Kidney (tissue), 14 donors: ENCODE data around the gene COL4A2. TPM values are rescaled to one million over a fixed set of nuclear protein-coding genes. Genes with fewer than 3 reads are reported as not detected.

Experiments used
- DNase-seq, 5 donors: peaks; one replicate each; pipeline ENCODE4 v3.0.0-alpha.2; 2013 to 2020
- FAIRE-seq: peaks from 2 replicates; lab custom pipeline; 2012; peaks lifted over from hg19 to GRCh38; lab: Jason Lieb, UNC
- H3K27ac ChIP-seq, 2 donors: one replicate each; pipeline ENCODE4 v1.7.0; 2013; ENCODE audit warnings: low read depth in 2 of 2, low read length in 2 of 2, inconsistent platforms in 1 of 2
- H3K27me3 ChIP-seq: one replicate; pipeline ENCODE4 v1.7.1; 2013; ENCODE audit warnings: low read length, inconsistent platforms; ENCODE audit not compliant: control insufficient read depth, insufficient read depth
- H3K36me3 ChIP-seq, 3 donors: one replicate each; pipeline versions ENCODE4 v1.7.0 to v1.7.1; 2013; ENCODE audit warnings: low read length in 3 of 3, control low read depth in 1 of 3, inconsistent platforms in 1 of 3; ENCODE audit not compliant: insufficient read depth in 3 of 3, control insufficient read depth in 2 of 3
- H3K4me1 ChIP-seq, 3 donors: one replicate each; pipeline versions ENCODE4 v1.7.0 to v1.7.1; 2013; ENCODE audit warnings: low read length in 3 of 3, inconsistent platforms in 1 of 3, low read depth in 1 of 3; ENCODE audit not compliant: control insufficient read depth in 2 of 3, insufficient read depth in 2 of 3
- H3K4me3 ChIP-seq, 3 donors: one replicate each; pipeline versions ENCODE4 v1.7.0 to v1.8.1; 2013; ENCODE audit warnings: low read length in 3 of 3, control low read depth in 1 of 3, inconsistent platforms in 1 of 3
- H3K9ac ChIP-seq, 3 donors: one replicate each; pipeline versions ENCODE4 v1.7.0 to v1.7.1; 2013; ENCODE audit warnings: low read length in 3 of 3, control low read depth in 1 of 3, inconsistent platforms in 1 of 3
- H3K9me3 ChIP-seq, 3 donors: one replicate each; pipeline versions ENCODE4 v1.7.0 to v1.7.1; 2013; ENCODE audit warnings: low read length in 3 of 3, control low read depth in 1 of 3, inconsistent platforms in 1 of 3; ENCODE audit not compliant: control insufficient read depth in 2 of 3, insufficient read depth in 1 of 3
- intact Hi-C: fragments of 100-400 bp; cut with DNase I; formaldehyde crosslinking; loops from one replicate; pipeline ENCODE4 v1.11.1; 2022
- polyA plus RNA-seq: library from polyadenylated mRNA; stranded (reverse); fragments of 350-450 nt; fragmentation: Illumina TruSeq; extraction: RNeasy Lipid Tissue Mini Kit (QIAGEN cat#74804); gene quantifications from one replicate; pipeline ENCODE4 v1.2.3, GENCODE V29; 2014; ENCODE audit warnings: low read depth, low replicate concordance; ENCODE audit not compliant: insufficient read depth
- total RNA-seq: library from RNA; stranded (reverse); fragmentation: NEBNext Ultra II Directional; extraction: Animal tissue kit (Norgen Biotek cat#: 25700); gene quantifications from one replicate; pipeline ENCODE4 v1.2.1, GENCODE V29; 2021
- TF ChIP-seq, protein P1 (sequence below): IDR thresholded peaks from 3 replicates; pipeline ENCODE4 v1.5.1; 2012; ENCODE audit warnings: mild to moderate bottlenecking, moderate library complexity, borderline replicate concordance; ENCODE audit not compliant: insufficient read depth; ENCODE audit errors: extremely low read depth
- donor health status: control.
- donor health status: control.
- donor health status: control.
- donor health status: control.
- donor health status: control.
- donor health status: DM: yes; HTN: yes; CAD: no.
- donor health status: Normal renal cell carcinoma (clear cell type).

COL4A2 gene
- total and polyA plus RNA-seq, 2 donors from 2014 or later, result 126 to 265 TPM

DNA sequence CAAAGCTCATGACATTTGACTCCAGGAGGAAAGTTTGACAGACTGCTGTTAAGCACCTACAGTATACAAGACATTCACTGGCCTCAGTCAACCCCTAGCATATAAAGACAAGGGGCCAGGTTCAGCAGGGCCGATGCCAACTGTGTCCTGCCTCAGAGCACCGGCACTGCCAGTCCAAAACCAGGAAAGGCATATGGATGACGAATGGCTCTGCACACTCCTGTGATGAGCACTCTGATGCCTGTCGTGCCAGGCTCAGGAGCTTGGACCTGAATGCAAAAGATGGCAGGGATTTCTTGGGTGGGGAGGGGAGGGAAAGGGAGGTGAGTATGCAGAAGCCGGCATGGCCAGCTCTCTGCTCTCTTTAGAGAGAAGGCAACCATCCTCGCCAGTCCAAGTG is 39.0 kb upstream of the COL4A2 start:
- intact Hi-C loops, result no loop called here
- Histone ChIP-seq H3K27me3 (no peaks in the 10 kb centered on the region), H3K27ac (no peak overlapping the region), H3K36me3 (no peaks in the 10 kb centered on the region), H3K9me3 (no peaks in the 10 kb centered on the region), H3K9ac (no peak overlapping the region), H3K4me1 (peaks cover 9 to 21% (median 14%) of the 10 kb centered on the region in 3 donors), H3K4me3 (no peak overlapping the region)
- no peak for FAIRE-seq
- TF ChIP-seq, protein P1, sequence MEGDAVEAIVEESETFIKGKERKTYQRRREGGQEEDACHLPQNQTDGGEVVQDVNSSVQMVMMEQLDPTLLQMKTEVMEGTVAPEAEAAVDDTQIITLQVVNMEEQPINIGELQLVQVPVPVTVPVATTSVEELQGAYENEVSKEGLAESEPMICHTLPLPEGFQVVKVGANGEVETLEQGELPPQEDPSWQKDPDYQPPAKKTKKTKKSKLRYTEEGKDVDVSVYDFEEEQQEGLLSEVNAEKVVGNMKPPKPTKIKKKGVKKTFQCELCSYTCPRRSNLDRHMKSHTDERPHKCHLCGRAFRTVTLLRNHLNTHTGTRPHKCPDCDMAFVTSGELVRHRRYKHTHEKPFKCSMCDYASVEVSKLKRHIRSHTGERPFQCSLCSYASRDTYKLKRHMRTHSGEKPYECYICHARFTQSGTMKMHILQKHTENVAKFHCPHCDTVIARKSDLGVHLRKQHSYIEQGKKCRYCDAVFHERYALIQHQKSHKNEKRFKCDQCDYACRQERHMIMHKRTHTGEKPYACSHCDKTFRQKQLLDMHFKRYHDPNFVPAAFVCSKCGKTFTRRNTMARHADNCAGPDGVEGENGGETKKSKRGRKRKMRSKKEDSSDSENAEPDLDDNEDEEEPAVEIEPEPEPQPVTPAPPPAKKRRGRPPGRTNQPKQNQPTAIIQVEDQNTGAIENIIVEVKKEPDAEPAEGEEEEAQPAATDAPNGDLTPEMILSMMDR, result no peak
- DNase-seq, result no peak

DNA sequence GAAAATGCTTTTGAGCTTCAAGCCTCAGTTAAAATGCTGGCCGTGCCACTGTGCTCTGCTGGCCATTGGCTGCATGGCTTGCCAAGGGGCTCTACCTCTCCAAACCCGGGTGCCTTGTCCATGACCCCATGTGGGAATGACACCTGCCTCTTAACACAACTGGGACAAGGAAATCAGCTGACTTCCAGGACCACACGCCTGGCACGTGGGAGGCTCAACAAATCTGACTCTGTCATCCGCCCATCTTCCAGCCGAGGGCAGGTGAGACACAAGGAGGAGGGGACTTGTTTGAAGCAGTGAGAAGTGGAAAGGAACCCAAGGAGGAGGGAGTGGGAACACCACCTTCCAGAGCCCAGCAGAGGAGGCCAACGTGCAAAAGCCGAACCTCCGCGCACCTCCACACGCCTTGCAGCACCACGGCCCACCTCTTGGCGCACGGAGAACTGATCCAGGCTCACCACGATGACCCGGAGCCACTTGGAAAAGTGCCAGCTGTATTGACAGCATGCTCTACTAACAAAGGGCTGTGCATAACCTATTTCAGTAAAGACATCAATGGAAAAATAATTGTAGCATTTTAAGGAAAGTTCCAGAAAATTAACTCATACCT is 38.4 kb upstream of the COL4A2 start:
- intact Hi-C loops, result no loop called here
- Histone ChIP-seq H3K27me3 (no peaks in the 10 kb centered on the region), H3K4me3 (no peak overlapping the region), H3K9ac (no peak overlapping the region), H3K9me3 (no peaks in the 10 kb centered on the region), H3K4me1 (peaks cover 7 to 19% (median 13%) of the 10 kb centered on the region in 3 donors), H3K36me3 (no peaks in the 10 kb centered on the region), H3K27ac (no peak overlapping the region)
- FAIRE-seq (no peak), DNase-seq (no peak)
- TF ChIP-seq, protein P1, result no peak

DNA sequence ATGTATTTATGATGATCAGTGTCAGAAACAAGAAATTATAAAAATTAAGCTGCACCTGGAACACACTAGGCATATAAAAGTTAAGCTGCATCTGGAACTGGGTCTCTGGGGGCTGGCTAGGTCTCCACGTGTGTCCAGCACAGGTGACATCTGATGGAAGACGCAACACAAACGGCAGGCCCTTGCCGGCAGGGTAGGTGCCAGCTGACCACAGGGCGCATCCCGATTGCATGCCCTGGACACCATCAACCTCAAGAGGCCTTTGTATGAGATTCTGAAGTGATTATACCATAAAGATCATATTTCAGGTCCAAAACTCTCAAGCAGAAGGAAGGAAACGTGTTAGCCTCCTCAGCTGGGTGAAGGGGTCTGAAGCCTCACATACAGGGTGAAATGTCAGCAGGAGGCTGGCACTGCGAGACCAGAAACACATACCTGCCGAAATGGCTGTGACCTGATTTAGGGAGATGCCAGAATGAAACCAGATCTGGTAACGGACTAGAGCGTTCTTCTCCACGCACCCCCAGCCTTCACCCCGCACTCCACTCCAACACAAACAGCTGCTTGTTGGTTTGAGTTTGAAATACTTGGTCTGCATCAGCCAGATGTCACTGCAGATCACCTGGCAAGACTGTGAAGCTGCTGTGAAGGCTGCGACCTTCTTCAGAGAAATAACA is 37.4 kb upstream of the COL4A2 start:
- Histone ChIP-seq H3K36me3 (no peaks in the 10 kb centered on the region), H3K27ac (no peak overlapping the region)
- FAIRE-seq, result no peak

More for the DNA sequence above, 37.4 kb upstream of the COL4A2 start:
- TF ChIP-seq, protein P1, result no peak
- H3K27me3 ChIP-seq, result no peaks in the 10 kb centered on the region
- no peak overlapping the region for H3K9ac ChIP-seq
- H3K9me3 ChIP-seq, result no peaks in the 10 kb centered on the region
- DNase-seq, result peak in 1 of 5 donors; percentile 22
- H3K4me1 ChIP-seq, result peaks cover 2 to 15% (median 14%) of the 10 kb centered on the region in 3 donors
- no peak overlapping the region for H3K4me3 ChIP-seq
- intact Hi-C loops, result no loop called here
